Osteoblast (primary cell): ENCODE measurements around the gene CDX2. TPM values are rescaled to one million over a fixed set of nuclear protein-coding genes. Genes with fewer than 3 reads are reported as not detected.
A peak's percentile ranks its signal among the peaks of the same experiment; 100 is the strongest.

ENCODE experiments used
- DNase-seq: peaks from one replicate; pipeline ENCODE4 v3.0.0; 2011; ENCODE audit warnings: low spot score, mixed read lengths; ENCODE audit not compliant: insufficient read length; ENCODE audit errors: missing footprints
- H2AFZ ChIP-seq: 2 replicates; pipeline ENCODE4 v1.6.0; 2011; ENCODE audit warnings: mild to moderate bottlenecking, low read length
- H3K27ac ChIP-seq: 2 replicates; pipeline ENCODE4 v1.5.1; 2011; ENCODE audit warnings: mild to moderate bottlenecking, low read depth, low read length, moderate library complexity
- H3K27me3 ChIP-seq: 2 replicates; pipeline ENCODE4 v1.6.0; 2012; ENCODE audit warnings: mild to moderate bottlenecking, control low read depth, inconsistent platforms, low read length, moderate library complexity; ENCODE audit not compliant: insufficient read depth
- H3K36me3 ChIP-seq: 2 replicates; pipeline ENCODE4 v1.5.1; 2011; ENCODE audit warnings: mild to moderate bottlenecking, low read length, control low read depth, moderate library complexity; ENCODE audit not compliant: insufficient read depth
- H3K4me1 ChIP-seq: 2 replicates; pipeline ENCODE4 v1.5.1; 2011; ENCODE audit warnings: mild to moderate bottlenecking, low read length, control low read depth, moderate library complexity; ENCODE audit not compliant: insufficient read depth
- H3K4me2 ChIP-seq: 2 replicates; pipeline ENCODE4 v1.6.0; 2011; ENCODE audit warnings: mild to moderate bottlenecking, low read length; ENCODE audit not compliant: insufficient read depth
- H3K4me3 ChIP-seq: fragments of 200-600 bp; sonication (generic); 3 replicates; pipeline ENCODE4 v1.5.1; 2012; ENCODE audit warnings: mild to moderate bottlenecking, low read length, inconsistent platforms; ENCODE audit not compliant: insufficient read depth
- H3K79me2 ChIP-seq: 2 replicates; pipeline ENCODE4 v1.6.0; 2012; ENCODE audit warnings: mild to moderate bottlenecking, low read length, control low read depth, inconsistent platforms; ENCODE audit not compliant: insufficient read depth
- H3K9me3 ChIP-seq: 2 replicates; pipeline ENCODE4 v1.5.1; 2011; ENCODE audit warnings: low read depth, low read length, control low read depth
- H4K20me1 ChIP-seq: 2 replicates; pipeline ENCODE4 v1.6.0; 2012; ENCODE audit warnings: mild to moderate bottlenecking, low read length, control low read depth; ENCODE audit not compliant: insufficient read depth
- CTCF ChIP-seq: IDR thresholded peaks from 2 replicates; pipeline ENCODE4 v1.5.1; 2011; ENCODE audit warnings: mild to moderate bottlenecking, low read depth, low read length, moderate library complexity; ENCODE audit errors: extremely low read depth
- total RNA-seq: library from RNA; depleted of rRNA; stranded (reverse); fragments of >200 nt; gene quantifications from 2 replicates; pipeline ENCODE4 v1.2.3, GENCODE V29; 2012

Gene CDX2
- total RNA-seq, 1 donor: not detected

- peak; percentile 55 for DNase-seq
- H3K4me3 ChIP-seq: no peak overlapping the region
- no peak overlapping the region for H3K27ac ChIP-seq
- no peaks in the 10 kb centered on the region for H3K9me3 ChIP-seq
- TF ChIP-seq CTCF: no peak
- no peaks in the 10 kb centered on the region for H3K4me1 ChIP-seq
- no peaks in the 10 kb centered on the region for H3K36me3 ChIP-seq
- H3K27me3 ChIP-seq: peaks cover 98% of the 10 kb centered on the region
- no peaks in the 10 kb centered on the region for H3K79me2 ChIP-seq
- no peak overlapping the region for H3K4me2 ChIP-seq
- H4K20me1 ChIP-seq: no peaks in the 10 kb centered on the region
- no peak overlapping the region for H2AFZ ChIP-seq
Measured at GRCh38 chr13:27973291-27973690, 4.2 kb upstream of the CDX2 start.

GRCh38 chr13:27972478-27972820, 3.3 kb upstream of the CDX2 start:
- H2AFZ ChIP-seq: no peak overlapping the region
- H3K36me3 ChIP-seq: no peaks in the 10 kb centered on the region
- no peak for DNase-seq
- no peaks in the 10 kb centered on the region for H4K20me1 ChIP-seq
- no peak for TF ChIP-seq CTCF
- H3K9me3 ChIP-seq: no peaks in the 10 kb centered on the region
- no peaks in the 10 kb centered on the region for H3K4me1 ChIP-seq
- H3K27ac ChIP-seq: no peak overlapping the region
- no peaks in the 10 kb centered on the region for H3K79me2 ChIP-seq
- no peak overlapping the region for H3K4me3 ChIP-seq
- H3K27me3 ChIP-seq: peaks cover 98% of the 10 kb centered on the region
- H3K4me2 ChIP-seq: no peak overlapping the region

- Histone ChIP-seq H3K4me2 (no peak overlapping the region), H4K20me1 (no peaks in the 10 kb centered on the region), H3K4me3 (no peak overlapping the region), H3K27ac (no peak overlapping the region), H3K9me3 (no peaks in the 10 kb centered on the region), H3K27me3 (peaks cover 98% of the 10 kb centered on the region), H3K36me3 (no peaks in the 10 kb centered on the region), H3K4me1 (no peaks in the 10 kb centered on the region), H3K79me2 (no peaks in the 10 kb centered on the region), H2AFZ (no peak overlapping the region)
- DNase-seq: peak; percentile 65
- TF ChIP-seq CTCF: no peak
Measured at GRCh38 chr13:27971776-27972477, 2.8 kb upstream of the CDX2 start.

GRCh38 chr13:27971236-27971645, 2.1 kb upstream of the CDX2 start:
- no peaks in the 10 kb centered on the region for H3K9me3 ChIP-seq
- peaks cover 98% of the 10 kb centered on the region for H3K27me3 ChIP-seq
- no peak overlapping the region for H3K4me2 ChIP-seq
- no peaks in the 10 kb centered on the region for H3K36me3 ChIP-seq
- H3K79me2 ChIP-seq: no peaks in the 10 kb centered on the region
- TF ChIP-seq CTCF: no peak
- no peak overlapping the region for H3K27ac ChIP-seq
- H2AFZ ChIP-seq: no peak overlapping the region
- no peaks in the 10 kb centered on the region for H4K20me1 ChIP-seq
- peak; percentile 58 for DNase-seq
- H3K4me1 ChIP-seq: no peaks in the 10 kb centered on the region
- H3K4me3 ChIP-seq: no peak overlapping the region
